ENCODE data around the gene MACROH2A1.

- TF ChIP-seq CTCF (IDR thresholded peaks at IDR 0.05): no peak
- TF ChIP-seq POLR2A (IDR thresholded peaks at IDR 0.05): no peak
These were observed 46.4 kb upstream of the MACROH2A1 start for GRCh38 chr5:135445306-135445985.
